ENCODE measurements around the gene CLRN2.

CLRN2 gene

GRCh38 chr4:17490575-17491059 is 24.3 kb upstream of the CLRN2 start:
- H3K9me3 ChIP-seq (ENCODE audit: low read length) = no peaks in the 10 kb centered on the region
- H3K9ac ChIP-seq (ENCODE audit: low read length) = no peak overlapping the region
- no peaks in the 10 kb centered on the region for H3K27me3 ChIP-seq (ENCODE audit: control insufficient read depth in 1 of 2, insufficient read depth in 2 of 2, low read length in 2 of 2)
- peaks cover 13% of the 10 kb centered on the region for H3K4me1 ChIP-seq (ENCODE audit: insufficient read depth, low read length)
- H3K27ac ChIP-seq (ENCODE audit: low read depth, low read length) = no peak overlapping the region
- no peak overlapping the region for H3K4me3 ChIP-seq (ENCODE audit: low read depth in 1 of 2, low read length in 2 of 2)
- peaks cover 48% of the 10 kb centered on the region for H3K36me3 ChIP-seq (ENCODE audit: insufficient read depth, low read length)

GRCh38 chr4:17491196-17491595 is 23.8 kb upstream of the CLRN2 start:
- peaks cover 46% of the 10 kb centered on the region for H3K36me3 ChIP-seq (ENCODE audit: insufficient read depth, low read length)
- no peak overlapping the region for H3K9ac ChIP-seq (ENCODE audit: low read length)
- no peaks in the 10 kb centered on the region for H3K9me3 ChIP-seq (ENCODE audit: low read length)
- H3K4me1 ChIP-seq (ENCODE audit: insufficient read depth, low read length) = peaks cover 13% of the 10 kb centered on the region
- H3K4me3 ChIP-seq (ENCODE audit: low read depth in 1 of 2, low read length in 2 of 2) = no peak overlapping the region
- no peak overlapping the region for H3K27ac ChIP-seq (ENCODE audit: low read depth, low read length)
- H3K27me3 ChIP-seq (ENCODE audit: control insufficient read depth in 1 of 2, insufficient read depth in 2 of 2, low read length in 2 of 2) = no peaks in the 10 kb centered on the region

GRCh38 chr4:17492058-17492741 is 22.8 kb upstream of the CLRN2 start:
- no peak overlapping the region for H3K4me3 ChIP-seq (ENCODE audit: low read depth in 1 of 2, low read length in 2 of 2)
- H3K9ac ChIP-seq (ENCODE audit: low read length) = no peak overlapping the region
- peaks cover 13% of the 10 kb centered on the region for H3K4me1 ChIP-seq (ENCODE audit: insufficient read depth, low read length)

GRCh38 chr4:17492876-17493275 is 22.1 kb upstream of the CLRN2 start:
- peaks cover 41% of the 10 kb centered on the region for H3K36me3 ChIP-seq (ENCODE audit: insufficient read depth, low read length)
- H3K27ac ChIP-seq (ENCODE audit: low read depth, low read length) = no peak overlapping the region
- no peak overlapping the region for H3K9ac ChIP-seq (ENCODE audit: low read length)
- peaks cover 13% of the 10 kb centered on the region for H3K4me1 ChIP-seq (ENCODE audit: insufficient read depth, low read length)
- no peaks in the 10 kb centered on the region for H3K9me3 ChIP-seq (ENCODE audit: low read length)
- no peaks in the 10 kb centered on the region for H3K27me3 ChIP-seq (ENCODE audit: control insufficient read depth in 1 of 2, insufficient read depth in 2 of 2, low read length in 2 of 2)
- no peak overlapping the region for H3K4me3 ChIP-seq (ENCODE audit: low read depth in 1 of 2, low read length in 2 of 2)

More at GRCh38 chr4:17492058-17492741, 22.8 kb upstream of the CLRN2 start:
- Histone ChIP-seq H3K27me3 (ENCODE audit: control insufficient read depth in 1 of 2, insufficient read depth in 2 of 2, low read length in 2 of 2) (no peaks in the 10 kb centered on the region), H3K36me3 (ENCODE audit: insufficient read depth, low read length) (peaks cover 36% of the 10 kb centered on the region), H3K9me3 (ENCODE audit: low read length) (no peaks in the 10 kb centered on the region), H3K27ac (ENCODE audit: low read depth, low read length) (no peak overlapping the region)

GRCh38 chr4:17493619-17494018 is 21.3 kb upstream of the CLRN2 start:
- no peak overlapping the region for H3K4me3 ChIP-seq (ENCODE audit: low read depth in 1 of 2, low read length in 2 of 2)
- H3K9me3 ChIP-seq (ENCODE audit: low read length) = no peaks in the 10 kb centered on the region
- peaks cover 46% of the 10 kb centered on the region for H3K36me3 ChIP-seq (ENCODE audit: insufficient read depth, low read length)
- H3K4me1 ChIP-seq (ENCODE audit: insufficient read depth, low read length) = peaks cover 13% of the 10 kb centered on the region
- H3K27ac ChIP-seq (ENCODE audit: low read depth, low read length) = no peak overlapping the region
- no peaks in the 10 kb centered on the region for H3K27me3 ChIP-seq (ENCODE audit: control insufficient read depth in 1 of 2, insufficient read depth in 2 of 2, low read length in 2 of 2)
- no peak overlapping the region for H3K9ac ChIP-seq (ENCODE audit: low read length)

- H3K9ac ChIP-seq (ENCODE audit: low read length) = no peak overlapping the region
- H3K36me3 ChIP-seq (ENCODE audit: insufficient read depth, low read length) = peaks cover 45% of the 10 kb centered on the region
- peaks cover 13% of the 10 kb centered on the region for H3K4me1 ChIP-seq (ENCODE audit: insufficient read depth, low read length)
- H3K27ac ChIP-seq (ENCODE audit: low read depth, low read length) = no peak overlapping the region
- no peaks in the 10 kb centered on the region for H3K27me3 ChIP-seq (ENCODE audit: control insufficient read depth in 1 of 2, insufficient read depth in 2 of 2, low read length in 2 of 2)
- H3K9me3 ChIP-seq (ENCODE audit: low read length) = no peaks in the 10 kb centered on the region
- H3K4me3 ChIP-seq (ENCODE audit: low read depth in 1 of 2, low read length in 2 of 2) = no peak overlapping the region
These were observed 20.4 kb upstream of the CLRN2 start for GRCh38 chr4:17494258-17495190.

GRCh38 chr4:17497890-17498523 is 17.0 kb upstream of the CLRN2 start:
- no peaks in the 10 kb centered on the region for H3K27me3 ChIP-seq (ENCODE audit: control insufficient read depth in 1 of 2, insufficient read depth in 2 of 2, low read length in 2 of 2)
- peaks cover 52% of the 10 kb centered on the region for H3K36me3 ChIP-seq (ENCODE audit: insufficient read depth, low read length)
- no peak overlapping the region for H3K9ac ChIP-seq (ENCODE audit: low read length)
- no peak overlapping the region for H3K27ac ChIP-seq (ENCODE audit: low read depth, low read length)
- H3K4me1 ChIP-seq (ENCODE audit: insufficient read depth, low read length) = peaks cover 5% of the 10 kb centered on the region
- no peaks in the 10 kb centered on the region for H3K9me3 ChIP-seq (ENCODE audit: low read length)
- no peak overlapping the region for H3K4me3 ChIP-seq (ENCODE audit: low read depth in 1 of 2, low read length in 2 of 2)

GRCh38 chr4:17500574-17500973 is 14.4 kb upstream of the CLRN2 start:
- peaks cover 45% of the 10 kb centered on the region for H3K36me3 ChIP-seq (ENCODE audit: insufficient read depth, low read length)
- H3K4me3 ChIP-seq (ENCODE audit: low read depth in 1 of 2, low read length in 2 of 2) = no peak overlapping the region
- H3K4me1 ChIP-seq (ENCODE audit: insufficient read depth, low read length) = no peaks in the 10 kb centered on the region
- no peak overlapping the region for H3K9ac ChIP-seq (ENCODE audit: low read length)
- H3K27me3 ChIP-seq (ENCODE audit: control insufficient read depth in 1 of 2, insufficient read depth in 2 of 2, low read length in 2 of 2) = no peaks in the 10 kb centered on the region
- no peaks in the 10 kb centered on the region for H3K9me3 ChIP-seq (ENCODE audit: low read length)
- no peak overlapping the region for H3K27ac ChIP-seq (ENCODE audit: low read depth, low read length)

- peaks cover 46% of the 10 kb centered on the region for H3K36me3 ChIP-seq (ENCODE audit: insufficient read depth, low read length)
- no peaks in the 10 kb centered on the region for H3K9me3 ChIP-seq (ENCODE audit: low read length)
- H3K9ac ChIP-seq (ENCODE audit: low read length) = no peak overlapping the region
- H3K4me3 ChIP-seq (ENCODE audit: low read depth in 1 of 2, low read length in 2 of 2) = no peak overlapping the region
- no peaks in the 10 kb centered on the region for H3K4me1 ChIP-seq (ENCODE audit: insufficient read depth, low read length)
- no peaks in the 10 kb centered on the region for H3K27me3 ChIP-seq (ENCODE audit: control insufficient read depth in 1 of 2, insufficient read depth in 2 of 2, low read length in 2 of 2)
- no peak overlapping the region for H3K27ac ChIP-seq (ENCODE audit: low read depth, low read length)
These were observed 12.2 kb upstream of the CLRN2 start for GRCh38 chr4:17502756-17503155.

- Histone ChIP-seq H3K9ac (ENCODE audit: low read length) (no peak overlapping the region), H3K27ac (ENCODE audit: low read depth, low read length) (no peak overlapping the region), H3K4me3 (ENCODE audit: low read depth in 1 of 2, low read length in 2 of 2) (no peak overlapping the region), H3K27me3 (ENCODE audit: control insufficient read depth in 1 of 2, insufficient read depth in 2 of 2, low read length in 2 of 2) (no peaks in the 10 kb centered on the region), H3K4me1 (ENCODE audit: insufficient read depth, low read length) (no peaks in the 10 kb centered on the region), H3K9me3 (ENCODE audit: low read length) (no peaks in the 10 kb centered on the region), H3K36me3 (ENCODE audit: insufficient read depth, low read length) (peaks cover 34% of the 10 kb centered on the region)
These were observed 10.9 kb upstream of the CLRN2 start for GRCh38 chr4:17504081-17504480.

GRCh38 chr4:17510582-17510981 is 4.4 kb upstream of the CLRN2 start:
- Histone ChIP-seq H3K9me3 (ENCODE audit: low read length) (no peaks in the 10 kb centered on the region), H3K9ac (ENCODE audit: low read length) (no peak overlapping the region), H3K36me3 (ENCODE audit: insufficient read depth, low read length) (peaks cover 13% of the 10 kb centered on the region), H3K27ac (ENCODE audit: low read depth, low read length) (no peak overlapping the region), H3K27me3 (ENCODE audit: control insufficient read depth in 1 of 2, insufficient read depth in 2 of 2, low read length in 2 of 2) (no peaks in the 10 kb centered on the region), H3K4me1 (ENCODE audit: insufficient read depth, low read length) (peaks cover 17% of the 10 kb centered on the region), H3K4me3 (ENCODE audit: low read depth in 1 of 2, low read length in 2 of 2) (peak overlapping the region in 1 of 2 donors; percentile 90)

Measured in muscle layer of colon (tissue), 2 donors.